ENCODE data around the gene CNTNAP2.

Gene CNTNAP2

DNA sequence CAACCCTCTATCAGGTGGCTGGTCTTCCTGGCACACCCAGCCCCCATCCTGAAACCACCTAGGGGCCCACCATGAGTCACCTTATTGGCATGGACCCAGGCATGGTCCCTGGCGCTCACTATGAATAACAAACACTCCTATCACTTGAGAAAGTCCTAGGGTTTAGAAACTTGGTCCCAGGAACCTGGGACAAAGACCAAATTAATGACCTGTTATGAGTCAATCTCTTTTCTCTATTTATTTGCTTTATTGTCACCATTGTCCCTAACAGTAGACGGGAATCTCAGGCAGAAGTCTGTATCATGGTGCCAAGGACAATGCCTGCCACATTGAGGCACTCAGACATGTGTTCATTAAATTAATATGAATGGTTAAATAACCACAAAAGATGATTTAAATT is 1874.3 kb downstream of the CNTNAP2 start:
- H3K27me3 ChIP-seq (ENCODE audit: insufficient read depth, low read length): no peaks in the 10 kb centered on the region
- no peak overlapping the region for H2AFZ ChIP-seq (ENCODE audit: low read length, unreplicated experiment)
- H3K36me3 ChIP-seq (ENCODE audit: insufficient read depth, low read length): no peaks in the 10 kb centered on the region
- H3K27ac ChIP-seq (ENCODE audit: low read depth, low read length): no peak overlapping the region
- H3K79me2 ChIP-seq (ENCODE audit: control insufficient read depth, insufficient read depth, low read length, unreplicated experiment): no peaks in the 10 kb centered on the region
- H3K4me1 ChIP-seq (ENCODE audit: control insufficient read depth, insufficient read depth, low read length, unreplicated experiment): no peaks in the 10 kb centered on the region
- H3K4me3 ChIP-seq (ENCODE audit: low read depth, low read length): no peak overlapping the region

DNA sequence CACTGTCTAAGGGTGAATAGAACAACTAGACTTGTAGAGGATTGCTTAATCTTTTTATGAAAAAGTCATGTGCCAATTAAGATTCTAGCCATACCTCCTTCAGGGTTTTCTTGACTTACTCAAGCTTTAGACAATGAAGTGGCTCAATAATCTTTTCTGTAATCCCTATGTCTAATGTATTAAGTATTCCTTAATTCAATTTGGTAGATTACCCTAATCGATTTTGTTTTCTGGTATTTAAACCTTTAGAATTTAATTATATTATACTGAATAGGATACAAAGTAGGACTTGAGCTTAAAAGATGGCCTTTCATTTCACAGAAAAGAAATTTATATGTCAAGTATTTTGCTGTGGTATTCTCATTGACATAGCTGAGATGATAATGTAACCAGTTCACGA is 1876.1 kb downstream of the CNTNAP2 start:
- no peaks in the 10 kb centered on the region for H3K36me3 ChIP-seq (ENCODE audit: insufficient read depth, low read length)
- no peak overlapping the region for H3K27ac ChIP-seq (ENCODE audit: low read depth, low read length)
- H3K27me3 ChIP-seq (ENCODE audit: insufficient read depth, low read length): no peaks in the 10 kb centered on the region
- H3K4me3 ChIP-seq (ENCODE audit: low read depth, low read length): no peak overlapping the region
- H2AFZ ChIP-seq (ENCODE audit: low read length, unreplicated experiment): no peak overlapping the region
- no peaks in the 10 kb centered on the region for H3K4me1 ChIP-seq (ENCODE audit: control insufficient read depth, insufficient read depth, low read length, unreplicated experiment)
- H3K79me2 ChIP-seq (ENCODE audit: control insufficient read depth, insufficient read depth, low read length, unreplicated experiment): no peaks in the 10 kb centered on the region

DNA sequence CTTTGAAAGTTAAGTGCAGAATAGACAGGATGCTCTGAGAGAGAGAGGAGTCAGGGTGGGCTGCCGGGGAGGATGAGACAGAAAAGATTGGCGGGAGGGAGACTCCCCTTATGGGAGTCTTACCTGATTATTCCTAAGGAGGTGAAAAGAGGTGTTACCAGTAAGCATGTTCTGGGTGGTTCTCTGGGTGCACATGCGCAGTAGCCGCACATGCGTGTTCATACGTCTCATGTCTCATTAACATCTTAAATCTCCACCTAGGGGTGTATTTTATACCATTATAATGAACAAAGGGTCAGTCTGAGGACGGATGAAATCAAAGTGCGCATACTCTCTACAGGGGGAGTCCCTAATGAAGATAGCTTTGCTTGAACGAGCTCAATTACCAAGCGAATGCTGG is 1881.0 kb downstream of the CNTNAP2 start:
- Histone ChIP-seq H2AFZ (ENCODE audit: low read length, unreplicated experiment) (no peak overlapping the region), H3K79me2 (ENCODE audit: control insufficient read depth, insufficient read depth, low read length, unreplicated experiment) (no peaks in the 10 kb centered on the region), H3K4me1 (ENCODE audit: control insufficient read depth, insufficient read depth, low read length, unreplicated experiment) (no peaks in the 10 kb centered on the region), H3K4me3 (ENCODE audit: low read depth, low read length) (no peak overlapping the region), H3K27me3 (ENCODE audit: insufficient read depth, low read length) (no peaks in the 10 kb centered on the region), H3K36me3 (ENCODE audit: insufficient read depth, low read length) (no peaks in the 10 kb centered on the region), H3K27ac (ENCODE audit: low read depth, low read length) (no peak overlapping the region)

DNA sequence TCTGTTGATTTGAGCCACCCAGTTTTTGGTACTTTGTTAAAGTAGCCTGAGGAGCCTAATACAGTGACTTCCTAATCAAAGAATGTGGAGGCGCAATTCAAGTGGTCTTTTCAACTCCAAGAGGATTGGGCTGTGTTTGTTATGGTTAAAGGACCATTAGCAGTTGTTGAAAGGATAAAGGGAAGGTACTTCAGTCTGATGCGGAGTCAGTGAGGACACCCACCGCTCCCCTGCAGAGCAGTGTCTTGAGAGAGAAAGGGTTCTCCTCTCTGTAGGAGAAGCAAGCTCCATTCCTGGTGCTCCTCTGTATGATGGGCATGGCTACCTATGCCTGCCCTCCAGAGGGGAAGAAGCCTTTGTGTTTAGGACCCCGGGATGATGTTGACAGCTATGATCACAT is 1883.4 kb downstream of the CNTNAP2 start:
- no peaks in the 10 kb centered on the region for H3K79me2 ChIP-seq (ENCODE audit: control insufficient read depth, insufficient read depth, low read length, unreplicated experiment)
- H3K4me1 ChIP-seq (ENCODE audit: control insufficient read depth, insufficient read depth, low read length, unreplicated experiment): no peaks in the 10 kb centered on the region
- H2AFZ ChIP-seq (ENCODE audit: low read length, unreplicated experiment): no peak overlapping the region
- no peaks in the 10 kb centered on the region for H3K27me3 ChIP-seq (ENCODE audit: insufficient read depth, low read length)
- H3K27ac ChIP-seq (ENCODE audit: low read depth, low read length): no peak overlapping the region
- no peaks in the 10 kb centered on the region for H3K36me3 ChIP-seq (ENCODE audit: insufficient read depth, low read length)
- no peak overlapping the region for H3K4me3 ChIP-seq (ENCODE audit: low read depth, low read length)

DNA sequence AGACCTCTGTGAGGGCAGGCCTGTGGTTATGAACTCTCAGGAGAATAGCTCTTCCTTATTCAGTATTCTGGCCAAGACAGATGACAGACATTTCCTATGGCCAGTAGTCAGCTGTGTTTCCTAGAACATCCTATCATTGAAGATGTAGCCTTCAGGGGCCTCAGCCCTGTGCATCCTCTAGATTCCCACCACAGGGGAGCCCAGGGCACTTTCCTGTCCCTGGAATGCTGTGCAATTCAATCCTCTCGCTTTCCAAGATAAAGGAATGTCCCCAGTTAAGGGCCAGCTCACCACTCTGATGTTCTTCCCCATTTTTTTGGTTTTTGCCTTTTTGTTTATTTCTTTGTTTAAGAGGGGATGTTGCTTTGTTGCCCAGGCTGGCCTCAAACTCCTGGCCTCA is 1895.2 kb downstream of the CNTNAP2 start:
- Histone ChIP-seq H3K27ac (ENCODE audit: low read depth, low read length) (no peak overlapping the region), H3K4me3 (ENCODE audit: low read depth, low read length) (no peak overlapping the region), H3K4me1 (ENCODE audit: control insufficient read depth, insufficient read depth, low read length, unreplicated experiment) (no peaks in the 10 kb centered on the region), H3K79me2 (ENCODE audit: control insufficient read depth, insufficient read depth, low read length, unreplicated experiment) (no peaks in the 10 kb centered on the region), H3K27me3 (ENCODE audit: insufficient read depth, low read length) (no peaks in the 10 kb centered on the region), H3K36me3 (ENCODE audit: insufficient read depth, low read length) (no peaks in the 10 kb centered on the region), H2AFZ (ENCODE audit: low read length, unreplicated experiment) (no peak overlapping the region)

DNA sequence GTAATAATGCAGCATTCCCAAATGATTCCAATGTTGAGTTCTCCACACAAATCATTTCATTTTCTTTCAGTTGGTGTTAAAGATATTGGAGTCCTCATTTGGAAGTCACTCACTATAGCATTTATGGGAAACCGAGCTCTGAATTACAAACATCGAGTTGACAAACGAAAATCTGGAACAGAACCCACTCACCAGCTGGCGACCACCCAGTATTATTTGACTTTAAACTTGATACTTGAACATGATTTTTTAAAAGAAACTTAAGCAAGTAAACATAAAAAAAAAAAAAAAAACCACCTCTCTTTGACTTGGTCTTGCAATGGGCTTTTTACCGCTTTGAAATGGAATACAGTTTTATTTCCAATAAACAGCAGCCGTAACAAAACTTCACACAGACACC is 1897.4 kb downstream of the CNTNAP2 start:
- H3K79me2 ChIP-seq (ENCODE audit: control insufficient read depth, insufficient read depth, low read length, unreplicated experiment): no peaks in the 10 kb centered on the region

DNA sequence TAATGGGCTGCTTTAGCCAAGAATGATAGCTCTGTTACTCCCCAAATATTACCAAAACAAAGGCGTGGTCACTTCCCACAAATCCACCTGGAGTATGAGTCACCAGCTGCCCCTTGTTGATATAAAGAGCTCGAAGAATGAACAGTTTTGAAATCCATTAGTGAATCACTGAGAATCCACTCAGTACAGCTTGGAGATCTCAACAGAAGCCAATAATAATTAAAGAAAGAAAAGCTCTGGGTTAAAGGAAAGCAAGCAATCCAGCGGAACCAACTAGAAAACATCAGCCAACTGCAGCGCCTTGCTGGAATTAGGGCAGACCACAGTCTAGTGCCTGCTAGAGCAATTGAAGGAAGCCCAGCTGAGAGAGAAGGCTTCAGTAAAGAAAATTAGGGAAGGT is 1897.9 kb downstream of the CNTNAP2 start:
- Histone ChIP-seq H3K27me3 (ENCODE audit: insufficient read depth, low read length) (no peaks in the 10 kb centered on the region), H3K36me3 (ENCODE audit: insufficient read depth, low read length) (no peaks in the 10 kb centered on the region), H3K79me2 (ENCODE audit: control insufficient read depth, insufficient read depth, low read length, unreplicated experiment) (no peaks in the 10 kb centered on the region), H3K4me1 (ENCODE audit: control insufficient read depth, insufficient read depth, low read length, unreplicated experiment) (no peaks in the 10 kb centered on the region), H2AFZ (ENCODE audit: low read length, unreplicated experiment) (no peak overlapping the region), H3K4me3 (ENCODE audit: low read depth, low read length) (no peak overlapping the region), H3K27ac (ENCODE audit: low read depth, low read length) (no peak overlapping the region)

More for the DNA sequence above, 1897.4 kb downstream of the CNTNAP2 start:
- no peaks in the 10 kb centered on the region for H3K27me3 ChIP-seq (ENCODE audit: insufficient read depth, low read length)
- no peaks in the 10 kb centered on the region for H3K4me1 ChIP-seq (ENCODE audit: control insufficient read depth, insufficient read depth, low read length, unreplicated experiment)
- H3K4me3 ChIP-seq (ENCODE audit: low read depth, low read length): no peak overlapping the region
- H3K36me3 ChIP-seq (ENCODE audit: insufficient read depth, low read length): no peaks in the 10 kb centered on the region
- no peak overlapping the region for H2AFZ ChIP-seq (ENCODE audit: low read length, unreplicated experiment)
- H3K27ac ChIP-seq (ENCODE audit: low read depth, low read length): no peak overlapping the region

DNA sequence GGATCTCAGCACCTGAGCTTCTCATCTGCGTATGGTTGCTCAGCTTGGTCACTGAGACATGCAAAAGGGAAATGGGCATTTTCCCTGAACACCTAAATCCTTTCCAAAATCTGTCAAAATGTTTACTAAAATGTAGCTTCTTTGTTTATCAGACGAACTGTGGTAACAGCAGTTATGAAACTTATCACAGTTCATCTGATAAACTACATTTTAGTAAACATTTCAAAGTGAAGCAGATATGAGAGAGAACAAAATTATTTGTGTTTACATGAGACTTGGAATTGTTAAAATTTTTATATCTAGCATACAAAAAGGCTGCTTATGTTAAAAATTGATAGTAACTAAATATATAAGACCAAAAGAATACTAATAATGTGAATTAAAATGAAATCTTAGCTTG is 1900.5 kb downstream of the CNTNAP2 start:
- no peak overlapping the region for H3K4me3 ChIP-seq (ENCODE audit: low read depth, low read length)
- no peaks in the 10 kb centered on the region for H3K27me3 ChIP-seq (ENCODE audit: insufficient read depth, low read length)
- no peaks in the 10 kb centered on the region for H3K36me3 ChIP-seq (ENCODE audit: insufficient read depth, low read length)
- H3K4me1 ChIP-seq (ENCODE audit: control insufficient read depth, insufficient read depth, low read length, unreplicated experiment): no peaks in the 10 kb centered on the region
- no peak overlapping the region for H2AFZ ChIP-seq (ENCODE audit: low read length, unreplicated experiment)
- H3K79me2 ChIP-seq (ENCODE audit: control insufficient read depth, insufficient read depth, low read length, unreplicated experiment): no peaks in the 10 kb centered on the region
- H3K27ac ChIP-seq (ENCODE audit: low read depth, low read length): no peak overlapping the region

DNA sequence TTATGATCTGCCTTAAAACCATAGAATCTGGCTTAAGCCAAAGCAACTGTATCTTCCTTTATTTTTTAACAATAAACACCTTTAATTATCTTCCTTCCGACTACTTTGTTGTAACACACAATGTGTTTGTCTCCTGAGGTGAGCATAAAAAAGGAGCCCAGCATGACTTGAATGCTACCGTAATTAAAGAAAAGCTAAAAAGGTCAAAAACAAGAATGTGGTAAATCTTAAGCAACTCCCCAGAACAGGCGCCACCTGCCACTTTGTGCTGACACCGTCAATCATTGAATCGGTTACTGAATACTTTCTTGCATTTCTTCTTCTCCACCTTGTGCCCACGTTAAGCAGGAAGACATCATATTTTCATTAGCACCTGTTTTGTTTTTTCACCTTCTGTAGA is 1904.1 kb downstream of the CNTNAP2 start:
- Histone ChIP-seq H3K4me3 (ENCODE audit: low read depth, low read length) (no peak overlapping the region), H3K36me3 (ENCODE audit: insufficient read depth, low read length) (no peaks in the 10 kb centered on the region), H2AFZ (ENCODE audit: low read length, unreplicated experiment) (no peak overlapping the region), H3K79me2 (ENCODE audit: control insufficient read depth, insufficient read depth, low read length, unreplicated experiment) (no peaks in the 10 kb centered on the region), H3K27ac (ENCODE audit: low read depth, low read length) (no peak overlapping the region), H3K27me3 (ENCODE audit: insufficient read depth, low read length) (no peaks in the 10 kb centered on the region), H3K4me1 (ENCODE audit: control insufficient read depth, insufficient read depth, low read length, unreplicated experiment) (no peaks in the 10 kb centered on the region)

DNA sequence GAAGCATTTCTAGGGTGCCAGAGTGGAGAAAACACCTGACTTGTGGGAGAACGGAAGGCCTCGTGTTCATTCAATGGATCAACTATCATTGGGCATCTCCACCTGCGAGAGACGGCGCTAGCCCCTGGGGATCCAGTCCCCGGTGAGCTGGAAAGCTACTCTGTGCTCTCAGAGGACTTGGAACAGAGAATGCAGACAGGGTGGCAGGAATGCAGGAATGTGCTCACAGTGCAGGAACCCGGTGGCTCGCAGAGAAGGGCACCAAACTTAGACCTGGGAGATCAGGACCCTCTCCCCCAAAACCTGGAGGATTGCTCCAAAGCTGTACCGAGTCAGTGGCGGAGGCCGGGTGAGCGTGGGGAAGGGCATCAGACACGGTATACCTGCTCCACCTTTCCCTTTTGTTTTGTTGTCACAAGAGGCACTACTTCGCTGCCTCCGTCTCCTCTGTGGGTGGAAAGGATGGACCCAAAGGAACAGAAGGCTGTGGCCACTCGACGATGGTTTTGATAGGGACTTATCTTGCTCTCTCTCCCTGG is 1905.0 kb downstream of the CNTNAP2 start:
- Histone ChIP-seq H3K27me3 (ENCODE audit: insufficient read depth, low read length) (no peaks in the 10 kb centered on the region), H3K27ac (ENCODE audit: low read depth, low read length) (no peak overlapping the region), H3K4me3 (ENCODE audit: low read depth, low read length) (no peak overlapping the region), H3K4me1 (ENCODE audit: control insufficient read depth, insufficient read depth, low read length, unreplicated experiment) (no peaks in the 10 kb centered on the region), H3K79me2 (ENCODE audit: control insufficient read depth, insufficient read depth, low read length, unreplicated experiment) (no peaks in the 10 kb centered on the region), H2AFZ (ENCODE audit: low read length, unreplicated experiment) (no peak overlapping the region), H3K36me3 (ENCODE audit: insufficient read depth, low read length) (no peaks in the 10 kb centered on the region)

DNA sequence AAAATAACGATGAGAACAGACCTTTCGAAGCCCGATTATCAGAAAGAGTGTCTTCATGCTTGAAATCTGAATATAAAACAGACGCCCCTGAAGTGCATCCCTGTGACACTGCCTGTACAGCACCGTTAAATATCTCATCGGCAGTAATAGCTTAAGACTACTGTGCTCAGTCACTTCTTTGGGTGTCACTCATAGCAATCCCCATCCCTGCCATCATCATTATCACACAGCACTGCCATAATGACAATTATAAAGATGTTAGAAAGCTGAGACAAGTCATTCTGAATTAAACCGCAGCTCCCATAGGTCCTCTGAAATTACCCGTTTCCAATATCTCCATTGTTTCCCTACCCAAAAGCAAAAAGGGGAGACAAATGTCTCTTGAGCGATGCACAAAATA is 1906.2 kb downstream of the CNTNAP2 start:
- Histone ChIP-seq H3K79me2 (ENCODE audit: control insufficient read depth, insufficient read depth, low read length, unreplicated experiment) (no peaks in the 10 kb centered on the region), H3K4me1 (ENCODE audit: control insufficient read depth, insufficient read depth, low read length, unreplicated experiment) (no peaks in the 10 kb centered on the region), H3K4me3 (ENCODE audit: low read depth, low read length) (no peak overlapping the region), H3K27me3 (ENCODE audit: insufficient read depth, low read length) (no peaks in the 10 kb centered on the region), H2AFZ (ENCODE audit: low read length, unreplicated experiment) (no peak overlapping the region), H3K36me3 (ENCODE audit: insufficient read depth, low read length) (no peaks in the 10 kb centered on the region), H3K27ac (ENCODE audit: low read depth, low read length) (no peak overlapping the region)
